B cell (primary cell): Measurements from ENCODE around the gene NUP210.

Source experiments
- EZH2 ChIP-seq: IDR thresholded peaks from 2 replicates; pipeline ENCODE4 v1.6.1; 2012; ENCODE audit warnings: borderline replicate concordance, low read depth, mild to moderate bottlenecking, moderate library complexity, low read length; ENCODE audit not compliant: insufficient read depth, poor library complexity, severe bottlenecking
- TF ChIP-seq, protein P1 (sequence below): fragments of 200-600 bp; IDR thresholded peaks from one replicate; pipeline ENCODE4 v1.8.0; 2022; ENCODE audit warnings: antibody characterized with exemption, mild to moderate bottlenecking

DNA sequence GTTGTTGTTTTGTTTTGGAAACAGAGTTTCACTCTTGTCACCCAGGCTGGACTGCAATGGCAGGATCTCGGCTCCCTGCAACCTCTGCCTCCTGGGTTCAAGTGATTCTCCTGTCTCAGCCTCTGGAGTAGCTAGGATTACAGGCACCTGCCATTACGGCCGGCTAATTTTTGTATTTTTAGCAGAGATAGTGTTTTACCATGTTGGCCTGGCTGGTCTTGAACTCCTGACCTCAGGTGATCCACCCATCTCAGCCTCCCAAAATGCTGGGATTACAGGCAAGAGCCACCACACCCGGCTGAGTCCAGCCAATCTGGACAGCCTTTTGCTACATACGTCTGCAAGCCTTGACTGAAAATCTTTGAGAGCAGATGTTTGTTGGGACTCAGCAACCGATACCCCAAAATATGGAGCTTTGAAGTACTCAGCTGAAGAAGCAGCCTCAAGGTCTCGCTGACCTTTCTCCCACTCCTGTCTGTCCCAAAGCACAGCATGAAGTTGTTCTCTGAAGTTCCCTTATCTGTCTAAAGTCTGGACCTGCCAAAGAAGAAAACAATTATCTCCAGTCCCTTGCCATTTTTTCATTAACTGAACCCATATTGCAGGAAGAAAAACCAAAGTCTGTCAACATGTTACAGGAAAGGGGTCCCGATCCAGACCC lies 9.6 kb upstream of the NUP210 start:
- TF ChIP-seq, protein P1, sequence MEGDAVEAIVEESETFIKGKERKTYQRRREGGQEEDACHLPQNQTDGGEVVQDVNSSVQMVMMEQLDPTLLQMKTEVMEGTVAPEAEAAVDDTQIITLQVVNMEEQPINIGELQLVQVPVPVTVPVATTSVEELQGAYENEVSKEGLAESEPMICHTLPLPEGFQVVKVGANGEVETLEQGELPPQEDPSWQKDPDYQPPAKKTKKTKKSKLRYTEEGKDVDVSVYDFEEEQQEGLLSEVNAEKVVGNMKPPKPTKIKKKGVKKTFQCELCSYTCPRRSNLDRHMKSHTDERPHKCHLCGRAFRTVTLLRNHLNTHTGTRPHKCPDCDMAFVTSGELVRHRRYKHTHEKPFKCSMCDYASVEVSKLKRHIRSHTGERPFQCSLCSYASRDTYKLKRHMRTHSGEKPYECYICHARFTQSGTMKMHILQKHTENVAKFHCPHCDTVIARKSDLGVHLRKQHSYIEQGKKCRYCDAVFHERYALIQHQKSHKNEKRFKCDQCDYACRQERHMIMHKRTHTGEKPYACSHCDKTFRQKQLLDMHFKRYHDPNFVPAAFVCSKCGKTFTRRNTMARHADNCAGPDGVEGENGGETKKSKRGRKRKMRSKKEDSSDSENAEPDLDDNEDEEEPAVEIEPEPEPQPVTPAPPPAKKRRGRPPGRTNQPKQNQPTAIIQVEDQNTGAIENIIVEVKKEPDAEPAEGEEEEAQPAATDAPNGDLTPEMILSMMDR = no peak
- no peak for TF ChIP-seq EZH2
